DND-41 (cell line): ENCODE data around the gene SLC40A1.
A peak's percentile ranks its signal among the peaks of the same experiment; 100 is the strongest.

Experiments
- ATAC-seq: fragments of 200-7000 bp; cut with Tn5 transposase; 3 replicates; pipeline ENCODE4 v1.9.1; 2021; ENCODE audit warnings: low read depth; ENCODE audit not compliant: insufficient read depth
- DNase-seq: peaks from one replicate; pipeline ENCODE4 v3.0.0-alpha.2; 2020
- H2AFZ ChIP-seq: 2 replicates; pipeline ENCODE4 v1.6.0; 2012; ENCODE audit warnings: low read depth, low read length
- H3K27ac ChIP-seq: 2 replicates; pipeline ENCODE4 v1.5.1; 2012; ENCODE audit warnings: low read length, inconsistent platforms
- H3K27me3 ChIP-seq: fragments of 200-600 bp; sonication (generic); 2 replicates; pipeline ENCODE4 v1.6.0; 2012; ENCODE audit warnings: low read length, mild to moderate bottlenecking, inconsistent platforms; ENCODE audit not compliant: insufficient read depth, poor library complexity
- H3K36me3 ChIP-seq: 2 replicates; pipeline ENCODE4 v1.5.1; 2012; ENCODE audit warnings: low read length, inconsistent platforms; ENCODE audit not compliant: insufficient read depth
- H3K4me1 ChIP-seq: 2 replicates; pipeline ENCODE4 v1.5.1; 2012; ENCODE audit warnings: mild to moderate bottlenecking, low read length; ENCODE audit not compliant: insufficient read depth
- H3K4me2 ChIP-seq: 2 replicates; pipeline ENCODE4 v1.6.0; 2012; ENCODE audit warnings: mild to moderate bottlenecking, moderate library complexity, low read length, inconsistent platforms; ENCODE audit not compliant: insufficient read depth
- H3K4me3 ChIP-seq, 2 experiments: fragments of 200-600 bp in 1 of 2; shearing (Covaris generic) in 1 of 2; 2 replicates each; pipeline ENCODE4 v1.5.1; 2012 to 2016; ENCODE audit warnings: inconsistent platforms in 2 of 2, low read length in 2 of 2, mild to moderate bottlenecking in 2 of 2, low read depth in 1 of 2, moderate library complexity in 1 of 2
- H3K79me2 ChIP-seq: 2 replicates; pipeline ENCODE4 v1.6.0; 2012; ENCODE audit warnings: low read length, inconsistent platforms; ENCODE audit not compliant: insufficient read depth
- H3K9ac ChIP-seq: 2 replicates; pipeline ENCODE4 v1.6.0; 2012; ENCODE audit warnings: low read depth, mild to moderate bottlenecking, inconsistent platforms, low read length, moderate library complexity
- H3K9me3 ChIP-seq: 2 replicates; pipeline ENCODE4 v1.5.1; 2012; ENCODE audit warnings: low read length, moderate library complexity, mild to moderate bottlenecking, inconsistent platforms; ENCODE audit not compliant: insufficient read depth, severe bottlenecking
- H4K20me1 ChIP-seq: 2 replicates; pipeline ENCODE4 v1.6.0; 2012; ENCODE audit warnings: low read length; ENCODE audit not compliant: insufficient read depth
- CTCF ChIP-seq: IDR thresholded peaks from 2 replicates; pipeline ENCODE4 v1.5.1; 2012; ENCODE audit warnings: borderline replicate concordance, low read length, moderate library complexity, mild to moderate bottlenecking; ENCODE audit not compliant: poor library complexity, severe bottlenecking; ENCODE audit errors: extremely low read depth
- EZH2 ChIP-seq: IDR thresholded peaks from 3 replicates; pipeline ENCODE4 v1.6.1; 2012; ENCODE audit warnings: borderline replicate concordance, low read depth, mild to moderate bottlenecking, moderate library complexity, low read length, inconsistent platforms; ENCODE audit not compliant: severe bottlenecking

The SLC40A1 gene

GRCh38 chr2:189585226-189585756 lies 4.7 kb upstream of the SLC40A1 start:
- Histone ChIP-seq H3K79me2 (peaks cover 14% of the 10 kb centered on the region), H4K20me1 (no peaks in the 10 kb centered on the region), H3K4me2 (no peak overlapping the region), H3K27ac (no peak overlapping the region), H3K9me3 (no peaks in the 10 kb centered on the region), H2AFZ (no peak overlapping the region), H3K36me3 (no peaks in the 10 kb centered on the region), H3K4me1 (peaks cover 25% of the 10 kb centered on the region), H3K9ac (no peak overlapping the region), H3K4me3 (no peak overlapping the region), H3K27me3 (no peaks in the 10 kb centered on the region)
- no peak for TF ChIP-seq CTCF
- TF ChIP-seq EZH2: no peak
- ATAC-seq (no peak), DNase-seq (no peak)

GRCh38 chr2:189584686-189585085 lies 4.1 kb upstream of the SLC40A1 start:
- H4K20me1 ChIP-seq: no peaks in the 10 kb centered on the region
- TF ChIP-seq EZH2 (no peak), CTCF (no peak)
- H3K4me3 ChIP-seq: no peak overlapping the region
- H3K4me2 ChIP-seq: no peak overlapping the region
- H3K79me2 ChIP-seq: peaks cover 20% of the 10 kb centered on the region
- H3K9ac ChIP-seq: no peak overlapping the region
- H3K4me1 ChIP-seq: peaks cover 31% of the 10 kb centered on the region
- no peak for ATAC-seq
- H2AFZ ChIP-seq: peak overlapping the region; percentile 41; the same call in 1 of the 2 replicates
- no peak overlapping the region for H3K27ac ChIP-seq
- H3K27me3 ChIP-seq: no peaks in the 10 kb centered on the region
- DNase-seq: no peak
- no peaks in the 10 kb centered on the region for H3K36me3 ChIP-seq
- no peaks in the 10 kb centered on the region for H3K9me3 ChIP-seq

GRCh38 chr2:189583227-189584198 lies 2.9 kb upstream of the SLC40A1 start:
- peak overlapping the region; percentile 89; the same call in 1 of the 2 replicates for H3K27ac ChIP-seq
- TF ChIP-seq EZH2: no peak
- TF ChIP-seq CTCF: no peak
- H3K4me2 ChIP-seq: no peak overlapping the region
- H3K4me3 ChIP-seq: no peak overlapping the region
- ATAC-seq (no peak), DNase-seq (no peak)
- peak overlapping the region; percentile 95; the same call in 1 of the 2 replicates for H3K9ac ChIP-seq
- H3K27me3 ChIP-seq: no peaks in the 10 kb centered on the region
- no peaks in the 10 kb centered on the region for H3K9me3 ChIP-seq
- peaks cover 1% of the 10 kb centered on the region; the same call in 1 of the 2 replicates for H3K36me3 ChIP-seq
- no peaks in the 10 kb centered on the region for H4K20me1 ChIP-seq
- no peak overlapping the region for H2AFZ ChIP-seq
- peaks cover 43% of the 10 kb centered on the region for H3K4me1 ChIP-seq
- H3K79me2 ChIP-seq: peaks cover 31% of the 10 kb centered on the region
